Measurements from ENCODE around the gene KCNJ15.

DNA sequence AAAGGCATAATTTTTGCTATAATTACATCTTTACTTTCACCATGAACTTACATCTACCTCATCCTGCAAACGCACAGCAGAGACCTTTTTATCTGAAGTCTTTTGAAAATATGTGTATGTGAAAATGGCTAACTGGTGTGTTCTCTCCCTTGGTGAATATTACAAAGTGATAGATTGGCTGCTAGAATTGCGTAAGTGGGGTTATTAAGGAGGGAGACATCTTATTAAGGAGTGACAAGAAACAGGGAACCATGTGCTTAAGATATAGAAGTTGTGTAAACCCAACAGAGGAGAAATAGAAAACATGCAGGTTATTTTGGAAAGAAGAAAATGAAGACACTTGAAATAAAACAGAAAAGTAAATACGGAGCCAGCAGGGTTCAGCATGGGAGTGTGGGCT, 7.8 kb downstream of the KCNJ15 start:
- TF ChIP-seq CTCF (IDR thresholded peaks at IDR 0.05; ENCODE audit: insufficient read depth, low read depth, low read length) (no peak), EZH2 (IDR thresholded peaks at IDR 0.05; ENCODE audit: insufficient read depth, low read length) (no peak)

Measured in astrocyte (in vitro differentiated cells and primary cell).